K562 (cell line): ENCODE data around the gene NT5DC2. TPM values are rescaled to one million over a fixed set of nuclear protein-coding genes. Genes with fewer than 3 reads are reported as not detected.

Experiments
- CBX3 ChIP-seq, 2 experiments: IDR thresholded peaks; 1 replicate in 1 of 2; 2 replicates in 1 of 2; pipeline ENCODE4 v1.6.1; 2012; ENCODE audit warnings: inconsistent platforms in 2 of 2, low read length in 2 of 2, borderline replicate concordance in 1 of 2, control low read depth in 1 of 2
- DMBX1 ChIP-seq: fragments of 250-450 bp; sonication (Bioruptor Pico); IDR thresholded peaks from 2 replicates; pipeline ENCODE4 v1.8.0; 2022; ENCODE audit warnings: inconsistent platforms, mild to moderate bottlenecking, moderate library complexity, borderline replicate concordance
- E4F1 ChIP-seq: fragments of 250-450 bp; sonication (Bioruptor Pico); IDR thresholded peaks from 2 replicates; pipeline ENCODE4 v1.5.0; 2021; ENCODE audit warnings: mild to moderate bottlenecking, borderline replicate concordance
- EP400 ChIP-seq: fragments of 450-650 bp; IDR thresholded peaks from 2 replicates; pipeline ENCODE4 v1.6.1; 2017; ENCODE audit warnings: antibody characterized with exemption, mild to moderate bottlenecking, moderate library complexity
- MCM2 ChIP-seq: fragments of 450-650 bp; IDR thresholded peaks from 2 replicates; pipeline ENCODE4 v1.6.1; 2017; ENCODE audit warnings: low read depth, mild to moderate bottlenecking
- NCOA4 ChIP-seq: fragments of 450-650 bp; IDR thresholded peaks from 2 replicates; pipeline ENCODE4 v1.6.1; 2018; ENCODE audit warnings: mild to moderate bottlenecking; ENCODE audit not compliant: partially characterized antibody
- RFX7 ChIP-seq: fragments of 250-450 bp; sonication (Bioruptor Pico); IDR thresholded peaks from 2 replicates; pipeline ENCODE4 v1.5.1; 2021; ENCODE audit warnings: mild to moderate bottlenecking
- SMAD4 ChIP-seq: fragments of 250-450 bp; sonication (Bioruptor Pico); conservative IDR thresholded peaks from 2 replicates; pipeline ENCODE4 v1.8.0; 2021; ENCODE audit warnings: inconsistent platforms, mild to moderate bottlenecking, moderate library complexity
- SPI1 ChIP-seq: IDR thresholded peaks from 2 replicates; pipeline ENCODE4 v1.6.1; 2011; ENCODE audit warnings: low read depth, low read length, control low read depth, borderline replicate concordance
- U2AF1 ChIP-seq: fragments of 200-400 bp; formaldehyde crosslinking; optimal IDR thresholded peaks from 2 replicates; pipeline ENCODE3; 2017; ENCODE audit warnings: mild to moderate bottlenecking, low read depth, low read length, moderate library complexity
- YY1 ChIP-seq, 3 experiments: IDR thresholded peaks; 2 replicates each; pipeline ENCODE4 v1.6.1; 2011; ENCODE audit warnings: low read length in 2 of 3, mild to moderate bottlenecking in 2 of 3, moderate library complexity in 2 of 3, borderline replicate concordance in 1 of 3, control low read depth in 1 of 3, low read depth in 1 of 3; ENCODE audit not compliant: insufficient read depth in 3 of 3, insufficient replicate concordance in 2 of 3, control insufficient read depth in 1 of 3, insufficient read length in 1 of 3; ENCODE audit errors: extremely low read depth in 1 of 3
- ZFPM2 ChIP-seq: fragments of 250-450 bp; sonication (Bioruptor Pico); IDR thresholded peaks from 2 replicates; pipeline ENCODE4 v1.5.1; 2022; ENCODE audit warnings: mild to moderate bottlenecking
- ZKSCAN3 ChIP-seq: fragments of 250-450 bp; sonication (Bioruptor Pico); IDR thresholded peaks from 2 replicates; pipeline ENCODE4 v1.4.0; 2020
- ZNF41 ChIP-seq: fragments of 250-450 bp; sonication (Bioruptor Pico); conservative IDR thresholded peaks from 2 replicates; pipeline ENCODE4 v1.4.0; 2020; ENCODE audit warnings: mild to moderate bottlenecking
- ZNF76 ChIP-seq: fragments of 250-450 bp; sonication (Bioruptor Pico); IDR thresholded peaks from 2 replicates; pipeline ENCODE4 v1.4.0; 2020; ENCODE audit warnings: mild to moderate bottlenecking, moderate library complexity, borderline replicate concordance
- ZNF785 ChIP-seq: fragments of 250-450 bp; sonication (Bioruptor Pico); IDR thresholded peaks from 2 replicates; pipeline ENCODE4 v1.4.0; 2020; ENCODE audit warnings: mild to moderate bottlenecking
- polyA plus RNA-seq, 8 experiments: library from polyadenylated mRNA; depleted of rRNA in 4 of 8; stranded (reverse) in 5 of 8; unstranded in 3 of 8; fragments of >200 nt; fragmentation: Nextera tagmentation in 2 of 8; fragmentation: Illumina TruSeq in 1 of 8; extraction: Ambion mirVana in 2 of 8; extraction: Trizol in 1 of 8; gene quantifications; 2 replicates each; pipeline versions ENCODE4 v1.2.1 to v1.2.3, GENCODE V29; 2011 to 2014; ENCODE audit warnings: inconsistent platforms in 1 of 8, missing spikeins in 1 of 8
- total RNA-seq, 7 experiments: library from RNA; depleted of rRNA in 6 of 7; stranded (reverse); fragments of >200 nt in 6 of 7; fragmentation: Illumina TruSeq in 2 of 7; extraction: Trizol in 2 of 7; gene quantifications; 2 replicates each; pipeline versions ENCODE4 v1.2.1 to v1.2.3, GENCODE V29; 2011 to 2021; ENCODE audit warnings: low replicate concordance in 1 of 7
- TF ChIP-seq, protein P1 (sequence below): IDR thresholded peaks from 2 replicates; pipeline ENCODE4 v1.6.1; 2014; ENCODE audit warnings: antibody characterized with exemption
- TF ChIP-seq, protein P2 (sequence below): fragments of 250-450 bp; sonication (Bioruptor Pico); IDR thresholded peaks from 2 replicates; pipeline ENCODE4 v1.8.0; 2021; ENCODE audit warnings: borderline replicate concordance, mild to moderate bottlenecking, moderate library complexity; ENCODE audit not compliant: poor library complexity, severe bottlenecking
- TF ChIP-seq, protein P3 (sequence below): sonication (generic); formaldehyde crosslinking; IDR thresholded peaks from 2 replicates; pipeline ENCODE4 v1.8.1; 2023; ENCODE audit warnings: mild to moderate bottlenecking, missing genetic modification reagents
- TF ChIP-seq, protein P4 (sequence below): fragments of 450-650 bp; IDR thresholded peaks from 2 replicates; pipeline ENCODE4 v1.6.1; 2016; ENCODE audit warnings: antibody characterized with exemption

Gene NT5DC2
- total and polyA plus RNA-seq, 9 of the 15 experiments (the other 6 are each of a cell fraction or from before 2014, with no cell fraction given) = 25.6 to 168 (median 122) TPM

GRCh38 chr3:52534281-52535183 is 875 bp upstream of the NT5DC2 start (continued):
- TF ChIP-seq YY1 (IDR thresholded peaks at IDR 0.05; ENCODE audit: borderline replicate concordance in 1 of 3, control insufficient read depth in 1 of 3, extremely low read depth in 1 of 3, insufficient read depth in 3 of 3, insufficient read length in 1 of 3, insufficient replicate concordance in 2 of 3, low read depth in 1 of 3, low read length in 2 of 3) (no peak), SPI1 (no peak), U2AF1 (no peak), ZNF41 (CRISPR knock-in tag) (no peak), E4F1 (CRISPR knock-in tag) (no peak), RFX7 (CRISPR knock-in tag) (no peak), MCM2 (no peak), EP400 (peak; percentile 1; the same call in 1 of the 2 replicates), DMBX1 (CRISPR knock-in tag) (no peak), NCOA4 (no peak), CBX3 (IDR thresholded peaks at IDR 0.05; ENCODE audit: borderline replicate concordance in 1 of 2, low read length in 2 of 2) (no peak), SMAD4 (CRISPR knock-in tag) (no peak; the same call in 1 of the 2 replicates), ZKSCAN3 (CRISPR knock-in tag) (no peak), ZNF785 (CRISPR knock-in tag) (no peak), ZFPM2 (CRISPR knock-in tag) (no peak), ZNF76 (CRISPR knock-in tag) (no peak)
- TF ChIP-seq, protein P1, sequence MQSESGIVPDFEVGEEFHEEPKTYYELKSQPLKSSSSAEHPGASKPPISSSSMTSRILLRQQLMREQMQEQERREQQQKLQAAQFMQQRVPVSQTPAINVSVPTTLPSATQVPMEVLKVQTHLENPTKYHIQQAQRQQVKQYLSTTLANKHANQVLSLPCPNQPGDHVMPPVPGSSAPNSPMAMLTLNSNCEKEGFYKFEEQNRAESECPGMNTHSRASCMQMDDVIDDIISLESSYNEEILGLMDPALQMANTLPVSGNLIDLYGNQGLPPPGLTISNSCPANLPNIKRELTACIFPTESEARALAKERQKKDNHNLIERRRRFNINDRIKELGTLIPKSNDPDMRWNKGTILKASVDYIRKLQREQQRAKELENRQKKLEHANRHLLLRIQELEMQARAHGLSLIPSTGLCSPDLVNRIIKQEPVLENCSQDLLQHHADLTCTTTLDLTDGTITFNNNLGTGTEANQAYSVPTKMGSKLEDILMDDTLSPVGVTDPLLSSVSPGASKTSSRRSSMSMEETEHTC = no peak
- TF ChIP-seq, protein P2, sequence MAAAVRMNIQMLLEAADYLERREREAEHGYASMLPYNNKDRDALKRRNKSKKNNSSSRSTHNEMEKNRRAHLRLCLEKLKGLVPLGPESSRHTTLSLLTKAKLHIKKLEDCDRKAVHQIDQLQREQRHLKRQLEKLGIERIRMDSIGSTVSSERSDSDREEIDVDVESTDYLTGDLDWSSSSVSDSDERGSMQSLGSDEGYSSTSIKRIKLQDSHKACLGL (CRISPR knock-in tag) = no peak
- TF ChIP-seq, protein P3, sequence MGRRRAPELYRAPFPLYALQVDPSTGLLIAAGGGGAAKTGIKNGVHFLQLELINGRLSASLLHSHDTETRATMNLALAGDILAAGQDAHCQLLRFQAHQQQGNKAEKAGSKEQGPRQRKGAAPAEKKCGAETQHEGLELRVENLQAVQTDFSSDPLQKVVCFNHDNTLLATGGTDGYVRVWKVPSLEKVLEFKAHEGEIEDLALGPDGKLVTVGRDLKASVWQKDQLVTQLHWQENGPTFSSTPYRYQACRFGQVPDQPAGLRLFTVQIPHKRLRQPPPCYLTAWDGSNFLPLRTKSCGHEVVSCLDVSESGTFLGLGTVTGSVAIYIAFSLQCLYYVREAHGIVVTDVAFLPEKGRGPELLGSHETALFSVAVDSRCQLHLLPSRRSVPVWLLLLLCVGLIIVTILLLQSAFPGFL = no peak
- TF ChIP-seq, protein P4, sequence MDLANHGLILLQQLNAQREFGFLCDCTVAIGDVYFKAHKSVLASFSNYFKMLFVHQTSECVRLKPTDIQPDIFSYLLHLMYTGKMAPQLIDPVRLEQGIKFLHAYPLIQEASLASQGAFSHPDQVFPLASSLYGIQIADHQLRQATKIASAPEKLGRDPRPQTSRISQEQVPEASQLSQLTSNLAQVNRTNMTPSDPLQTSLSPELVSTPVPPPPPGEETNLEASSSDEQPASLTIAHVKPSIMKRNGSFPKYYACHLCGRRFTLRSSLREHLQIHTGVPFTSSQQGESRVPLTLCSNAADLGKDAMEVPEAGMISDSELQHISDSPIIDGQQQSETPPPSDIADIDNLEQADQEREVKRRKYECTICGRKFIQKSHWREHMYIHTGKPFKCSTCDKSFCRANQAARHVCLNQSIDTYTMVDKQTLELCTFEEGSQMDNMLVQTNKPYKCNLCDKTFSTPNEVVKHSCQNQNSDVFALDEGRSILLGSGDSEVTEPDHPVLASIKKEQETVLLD = 0 out of 2 replicates have a peak, but pooled peaks have one; percentile 33
